ENCODE measurements around the gene NELL2.
"Not testable (repeated sequence)": the region's sequence is repeated elsewhere in the genome, so short reads cannot be mapped to it uniquely, and the experiment has no call there.

The NELL2 gene

DNA sequence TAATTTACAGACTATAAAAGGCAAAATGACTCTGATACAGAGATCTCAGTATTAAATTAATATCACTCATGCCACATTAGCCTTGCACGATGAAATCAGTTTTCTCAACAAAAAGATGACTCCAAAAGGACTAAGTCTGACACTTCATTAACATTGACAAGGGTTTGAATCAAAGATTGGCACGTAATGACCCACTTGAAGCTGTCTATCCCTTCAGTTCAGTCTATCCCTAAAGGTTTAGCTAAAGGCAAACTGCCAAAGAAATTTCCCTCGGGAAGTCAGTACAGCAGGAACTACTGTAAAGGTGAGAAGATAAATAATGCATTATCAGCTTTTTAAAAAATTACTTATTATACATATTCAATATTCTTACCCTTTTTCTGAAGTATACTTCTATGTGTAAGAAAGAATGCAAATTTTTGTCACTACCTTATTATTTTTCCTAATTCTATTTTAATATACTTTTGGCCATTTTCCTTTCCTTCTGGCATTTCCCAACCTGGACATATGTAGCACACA, 127.1 kb downstream of the NELL2 start:
- DNase-seq (no peak), ATAC-seq (replicated peaks) (no peak)
- Mint-ChIP-seq H3K4me1 (ENCODE audit: low read depth in 2 of 2) (peaks cover 0 to 4% of the 10 kb centered on the region in 2 donors), H3K36me3 (ENCODE audit: insufficient read depth) (no peaks in the 10 kb centered on the region), H3K4me3 (no peak overlapping the region), H3K27ac (no peak overlapping the region), H3K27me3 (no peaks in the 10 kb centered on the region), H3K9me3 (no peaks in the 10 kb centered on the region)

DNA sequence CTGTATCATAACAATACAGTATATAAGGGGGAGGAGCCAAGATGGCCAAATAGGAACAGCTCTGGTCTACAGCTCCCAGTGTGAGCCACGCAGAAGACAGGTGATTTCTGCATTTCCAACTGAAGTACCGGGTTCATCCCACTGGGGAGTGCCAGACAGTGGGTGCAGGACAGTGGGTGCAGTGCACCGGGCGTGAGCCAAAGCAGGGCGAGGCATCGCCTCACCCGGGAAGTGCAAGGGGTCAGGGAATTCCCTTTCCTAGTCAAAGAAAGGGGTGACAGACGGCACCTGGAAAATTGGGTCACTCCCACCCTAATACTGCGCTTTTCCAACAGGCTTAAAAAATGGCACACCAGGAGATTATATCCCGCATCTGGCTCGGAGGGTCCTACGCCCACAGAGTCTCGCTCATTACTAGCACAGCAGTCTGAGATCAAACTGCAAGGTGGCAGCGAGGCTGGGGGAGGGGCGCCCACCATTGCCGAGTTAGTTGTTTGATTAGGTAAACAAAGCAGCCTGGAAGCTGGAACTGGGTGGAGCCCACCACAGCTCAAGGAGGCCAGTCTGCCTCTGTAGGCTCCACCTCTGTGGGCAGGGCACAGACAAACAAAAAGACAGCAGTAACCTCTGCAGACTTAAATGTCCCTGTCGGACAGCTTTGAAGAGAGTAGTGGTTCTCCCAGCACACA, 134.7 kb downstream of the NELL2 start:
- not testable (repeated sequence) for ATAC-seq (replicated peaks); H3K9me3 Mint-ChIP-seq; H3K27ac Mint-ChIP-seq; H3K4me3 Mint-ChIP-seq; H3K27me3 Mint-ChIP-seq; H3K36me3 Mint-ChIP-seq (ENCODE audit: insufficient read depth); DNase-seq; H3K4me1 Mint-ChIP-seq (ENCODE audit: low read depth in 2 of 2)

DNA sequence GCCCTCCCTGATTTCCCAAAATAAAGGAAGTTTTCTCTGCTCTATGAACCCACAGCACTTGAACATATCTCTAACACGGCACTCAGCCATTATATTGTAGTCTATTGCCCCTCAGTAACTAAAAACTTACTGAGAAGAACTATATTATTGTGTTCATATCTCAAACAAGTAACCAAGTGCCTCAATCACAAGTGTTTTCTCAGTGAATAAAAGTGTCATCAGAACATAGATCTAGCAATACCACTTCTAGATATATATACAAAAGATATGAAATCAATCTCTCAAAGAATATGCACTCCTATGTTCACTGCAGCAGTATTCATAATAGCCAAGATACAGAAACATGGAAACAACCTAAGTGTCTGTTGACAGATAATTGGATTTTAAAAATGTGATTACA, 138.1 kb downstream of the NELL2 start:
- no peak overlapping the region for H3K27ac Mint-ChIP-seq
- no peaks in the 10 kb centered on the region for H3K27me3 Mint-ChIP-seq
- no peaks in the 10 kb centered on the region for H3K4me1 Mint-ChIP-seq (ENCODE audit: low read depth in 2 of 2)
- peaks cover 5% of the 10 kb centered on the region for H3K36me3 Mint-ChIP-seq (ENCODE audit: insufficient read depth)
- peaks cover 0 to 7% of the 10 kb centered on the region in 2 donors for H3K9me3 Mint-ChIP-seq
- DNase-seq (no peak), ATAC-seq (replicated peaks) (no peak)
- no peak overlapping the region for H3K4me3 Mint-ChIP-seq

DNA sequence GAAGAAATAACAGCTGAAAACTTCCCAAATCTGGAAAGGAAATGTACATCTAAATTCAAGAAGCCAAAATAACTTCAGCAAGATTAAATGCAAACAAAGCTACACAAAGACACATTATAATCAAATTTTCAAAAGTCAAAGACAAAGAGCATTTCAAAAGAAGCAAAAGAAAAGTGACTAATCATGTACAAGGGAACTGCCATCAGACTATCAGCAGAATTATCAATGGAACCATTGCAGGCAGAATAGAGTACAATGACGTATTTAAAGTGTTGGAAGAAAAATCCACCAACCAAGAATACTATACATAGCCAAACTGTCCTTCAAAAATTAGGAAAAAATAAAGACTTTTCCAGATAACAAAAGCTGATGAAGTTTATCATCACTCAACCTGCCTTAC, 147.5 kb downstream of the NELL2 start:
- no peak for DNase-seq
- Mint-ChIP-seq H3K27ac (no peak overlapping the region), H3K4me1 (ENCODE audit: low read depth in 2 of 2) (peaks cover 0 to 3% of the 10 kb centered on the region in 2 donors), H3K4me3 (no peak overlapping the region), H3K27me3 (no peaks in the 10 kb centered on the region), H3K36me3 (ENCODE audit: insufficient read depth) (peaks cover 5% of the 10 kb centered on the region), H3K9me3 (peaks cover 7 to 34% of the 10 kb centered on the region in 2 donors)
- ATAC-seq (replicated peaks): no peak

DNA sequence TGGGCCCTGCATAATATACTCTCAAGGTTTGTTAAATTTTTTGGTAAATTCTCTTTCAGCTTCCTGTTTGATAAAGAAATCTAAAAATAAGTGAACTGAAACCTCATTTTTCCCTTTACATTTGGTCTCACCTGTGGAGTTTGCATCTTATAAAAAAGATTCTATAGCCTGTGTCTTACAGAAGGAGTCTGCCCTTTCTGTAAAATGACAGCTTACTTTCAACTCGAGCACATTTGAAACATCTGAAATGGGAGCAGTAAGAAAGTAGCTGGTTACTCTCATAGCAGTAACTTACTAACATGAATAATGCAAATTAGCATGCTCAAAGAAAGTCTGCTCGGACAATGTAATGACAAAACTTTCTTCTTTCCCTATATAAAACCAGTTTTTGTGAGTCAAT, 155.8 kb downstream of the NELL2 start:
- Mint-ChIP-seq H3K27ac (no peak overlapping the region), H3K9me3 (peaks cover 0 to 5% of the 10 kb centered on the region in 2 donors), H3K36me3 (ENCODE audit: insufficient read depth) (no peaks in the 10 kb centered on the region), H3K4me1 (ENCODE audit: low read depth in 2 of 2) (no peaks in the 10 kb centered on the region), H3K27me3 (no peaks in the 10 kb centered on the region), H3K4me3 (no peak overlapping the region)
- ATAC-seq (replicated peaks): no peak
- DNase-seq: no peak

DNA sequence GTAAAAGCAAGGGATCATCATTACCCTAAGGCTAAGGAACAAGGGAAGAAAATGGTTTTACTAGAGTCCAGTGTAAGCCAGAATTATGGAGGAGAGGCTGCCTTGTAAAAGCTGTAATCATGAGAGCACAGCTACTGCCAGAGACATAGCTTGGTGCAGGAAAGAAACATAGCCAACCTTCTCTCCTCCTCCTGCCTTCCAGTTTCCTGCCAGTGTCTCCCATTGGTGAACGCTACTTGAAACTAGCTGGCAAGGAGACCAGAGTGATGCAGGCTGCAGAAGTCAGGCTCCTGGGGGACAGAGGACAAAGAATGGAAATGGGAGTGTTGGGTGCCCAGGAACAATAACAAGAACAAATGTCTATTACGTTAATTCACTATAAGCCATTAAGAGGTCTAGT, 158.5 kb downstream of the NELL2 start:
- no peaks in the 10 kb centered on the region for H3K9me3 Mint-ChIP-seq
- H3K4me3 Mint-ChIP-seq: no peak overlapping the region
- no peaks in the 10 kb centered on the region for H3K27me3 Mint-ChIP-seq
- no peaks in the 10 kb centered on the region for H3K4me1 Mint-ChIP-seq (ENCODE audit: low read depth in 2 of 2)
- no peak overlapping the region for H3K27ac Mint-ChIP-seq
- no peak for DNase-seq
- no peak for ATAC-seq (replicated peaks)
- H3K36me3 Mint-ChIP-seq (ENCODE audit: insufficient read depth): no peaks in the 10 kb centered on the region

DNA sequence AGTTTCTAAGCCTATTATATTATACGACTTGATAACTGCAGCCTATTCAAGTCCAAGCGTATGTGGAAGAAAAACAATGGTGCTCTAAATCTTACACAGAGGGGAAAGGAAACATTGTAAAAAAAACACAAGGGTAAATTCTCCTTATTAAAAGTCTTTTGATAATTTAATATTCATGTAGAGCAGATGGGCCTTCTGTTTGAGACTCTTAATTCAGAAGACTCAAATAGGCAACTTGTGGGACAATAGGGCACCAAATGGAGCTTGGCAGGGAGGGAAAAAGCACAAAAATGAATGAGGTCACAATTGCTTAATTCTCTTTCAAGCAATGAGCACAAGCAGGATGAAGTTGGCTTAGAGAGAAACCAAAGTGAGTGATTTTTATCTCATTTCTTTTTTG, 159.4 kb downstream of the NELL2 start:
- ATAC-seq (replicated peaks) (no peak), DNase-seq (no peak)
- Mint-ChIP-seq H3K4me3 (no peak overlapping the region), H3K36me3 (ENCODE audit: insufficient read depth) (no peaks in the 10 kb centered on the region), H3K27ac (no peak overlapping the region), H3K4me1 (ENCODE audit: low read depth in 2 of 2) (no peaks in the 10 kb centered on the region), H3K27me3 (no peaks in the 10 kb centered on the region), H3K9me3 (no peaks in the 10 kb centered on the region)

DNA sequence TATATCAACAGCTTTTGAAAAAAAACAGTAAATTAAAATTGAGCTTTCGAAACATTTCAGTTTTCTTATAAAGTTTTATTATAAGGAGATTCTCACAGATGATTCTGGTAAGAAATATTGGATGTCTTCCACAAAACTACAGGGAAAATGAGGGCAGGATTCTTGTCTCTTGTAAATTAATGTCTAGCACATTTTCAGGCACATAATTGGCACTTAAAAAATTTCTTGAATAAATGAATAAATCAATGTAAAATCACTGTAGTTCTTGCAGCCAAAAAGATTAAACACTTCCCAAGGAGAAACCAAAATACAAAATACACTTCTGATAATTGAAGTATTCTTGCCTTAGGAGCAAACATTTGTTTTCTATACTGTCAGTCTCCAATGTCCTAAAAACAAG, 164.4 kb downstream of the NELL2 start:
- no peak overlapping the region for H3K4me3 Mint-ChIP-seq
- no peaks in the 10 kb centered on the region for H3K4me1 Mint-ChIP-seq (ENCODE audit: low read depth in 2 of 2)
- H3K36me3 Mint-ChIP-seq (ENCODE audit: insufficient read depth): peaks cover 5% of the 10 kb centered on the region
- no peaks in the 10 kb centered on the region for H3K9me3 Mint-ChIP-seq
- DNase-seq (no peak), ATAC-seq (replicated peaks) (no peak)
- no peak overlapping the region for H3K27ac Mint-ChIP-seq
- no peaks in the 10 kb centered on the region for H3K27me3 Mint-ChIP-seq

DNA sequence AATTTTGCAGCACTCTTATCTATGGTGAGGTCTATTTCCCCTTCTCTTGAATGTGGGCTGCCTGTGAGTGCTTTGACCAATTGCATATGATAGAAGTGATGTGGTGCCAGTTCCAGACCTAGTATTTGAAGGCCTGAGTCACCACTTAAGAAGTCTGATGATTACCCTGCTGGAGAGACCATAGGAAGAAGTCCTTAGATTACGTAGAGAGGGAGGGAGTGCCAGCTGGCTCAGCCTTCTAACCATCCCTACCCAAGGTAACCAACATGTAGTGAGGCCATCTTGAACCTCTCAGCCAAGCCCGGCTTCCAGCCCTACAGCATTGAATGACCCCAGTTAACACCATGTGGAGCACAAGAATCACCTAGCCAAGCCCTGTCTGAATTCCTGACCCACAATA, 166.9 kb downstream of the NELL2 start:
- ATAC-seq (replicated peaks): no peak
- peaks cover 9% of the 10 kb centered on the region for H3K36me3 Mint-ChIP-seq (ENCODE audit: insufficient read depth)

DNA sequence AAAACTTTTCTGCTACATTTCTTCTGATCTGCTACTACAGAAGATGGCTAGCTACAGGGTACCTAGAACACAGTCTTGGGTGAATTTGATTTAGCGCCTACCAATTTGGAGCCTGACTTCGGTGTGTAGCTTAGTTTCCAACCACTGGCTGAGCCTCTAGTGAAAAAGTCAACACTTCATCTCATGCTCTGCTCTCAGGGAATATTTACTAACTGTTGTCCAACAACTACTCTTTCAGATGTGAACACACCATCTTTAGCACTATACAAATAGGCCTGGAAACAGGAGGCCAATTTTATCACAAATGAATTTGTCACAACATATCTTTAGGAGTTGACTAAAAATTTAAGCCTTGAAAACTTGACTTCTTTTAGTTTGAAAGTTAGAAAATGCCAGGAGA, 167.9 kb downstream of the NELL2 start:
- Mint-ChIP-seq H3K4me3 (no peak overlapping the region), H3K27ac (no peak overlapping the region), H3K4me1 (ENCODE audit: low read depth in 2 of 2) (no peaks in the 10 kb centered on the region), H3K36me3 (ENCODE audit: insufficient read depth) (peaks cover 9% of the 10 kb centered on the region), H3K27me3 (no peaks in the 10 kb centered on the region), H3K9me3 (no peaks in the 10 kb centered on the region)
- no peak for DNase-seq
- no peak for ATAC-seq (replicated peaks)

More for the DNA sequence above, 166.9 kb downstream of the NELL2 start:
- Mint-ChIP-seq H3K4me1 (ENCODE audit: low read depth in 2 of 2) (no peaks in the 10 kb centered on the region), H3K9me3 (no peaks in the 10 kb centered on the region), H3K4me3 (no peak overlapping the region), H3K27ac (no peak overlapping the region), H3K27me3 (no peaks in the 10 kb centered on the region)
- DNase-seq: no peak

DNA sequence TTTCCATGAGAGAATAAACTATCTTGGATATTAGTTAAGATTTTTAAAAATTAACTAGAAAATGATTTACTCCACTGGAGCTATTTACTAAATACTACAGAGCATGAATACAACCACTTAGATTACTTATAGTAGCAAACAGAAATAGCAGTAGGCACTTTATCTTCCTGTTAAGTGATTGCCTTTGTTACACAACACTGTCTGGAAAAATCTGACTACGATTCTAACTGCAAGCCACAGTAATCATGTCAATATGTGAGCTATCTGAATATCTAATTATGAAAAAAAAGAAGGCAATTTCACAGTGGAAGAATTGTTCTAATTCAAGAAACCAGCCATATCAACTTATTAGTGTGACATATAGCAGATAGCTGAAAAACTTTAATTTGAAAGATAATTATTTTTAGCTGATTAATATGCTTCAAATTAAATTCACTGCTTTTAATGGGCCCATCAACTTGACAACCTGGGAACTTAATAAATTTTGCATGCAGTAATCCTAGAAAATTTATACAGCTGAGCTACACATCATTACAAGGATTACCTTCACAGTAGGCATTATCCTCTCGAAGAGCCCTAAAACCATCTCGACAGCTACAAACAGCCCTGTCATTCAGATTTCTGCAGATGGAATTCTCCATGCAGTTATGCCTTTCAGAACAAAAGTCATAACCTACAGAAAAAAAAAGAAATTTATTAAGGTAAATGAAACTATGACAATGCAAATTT, 172.8 kb downstream of the NELL2 start:
- H3K4me1 Mint-ChIP-seq (ENCODE audit: low read depth in 2 of 2): no peaks in the 10 kb centered on the region
- ATAC-seq (replicated peaks): no peak
- DNase-seq: no peak
- H3K9me3 Mint-ChIP-seq: no peaks in the 10 kb centered on the region
- H3K27ac Mint-ChIP-seq: no peak overlapping the region
- no peak overlapping the region for H3K4me3 Mint-ChIP-seq
- H3K36me3 Mint-ChIP-seq (ENCODE audit: insufficient read depth): peaks cover 4% of the 10 kb centered on the region
- H3K27me3 Mint-ChIP-seq: no peaks in the 10 kb centered on the region

DNA sequence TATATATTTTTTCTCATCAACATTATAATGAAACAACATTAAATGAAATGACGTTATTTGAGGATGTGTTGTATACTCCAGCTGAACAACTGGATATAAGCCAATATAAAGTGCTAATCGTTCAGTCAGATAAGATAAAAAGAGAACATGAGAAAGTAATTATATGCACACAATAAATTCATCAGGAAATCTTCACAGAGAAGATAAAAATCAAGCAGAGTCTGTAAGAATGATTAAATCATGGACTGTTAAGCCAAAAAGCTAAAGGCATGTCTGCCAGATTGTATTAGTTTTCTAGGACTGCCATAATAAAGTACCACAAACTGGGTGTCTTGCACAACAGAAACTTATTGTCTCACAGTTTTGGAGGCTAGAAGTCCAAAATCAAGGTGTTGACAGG, 178.6 kb downstream of the NELL2 start:
- no peak overlapping the region for H3K27ac Mint-ChIP-seq
- no peak overlapping the region for H3K4me3 Mint-ChIP-seq
- DNase-seq: no peak
- no peaks in the 10 kb centered on the region for H3K27me3 Mint-ChIP-seq
- no peaks in the 10 kb centered on the region for H3K9me3 Mint-ChIP-seq
- no peaks in the 10 kb centered on the region for H3K36me3 Mint-ChIP-seq (ENCODE audit: insufficient read depth)
- ATAC-seq (replicated peaks): no peak
- H3K4me1 Mint-ChIP-seq (ENCODE audit: low read depth in 2 of 2): no peaks in the 10 kb centered on the region

DNA sequence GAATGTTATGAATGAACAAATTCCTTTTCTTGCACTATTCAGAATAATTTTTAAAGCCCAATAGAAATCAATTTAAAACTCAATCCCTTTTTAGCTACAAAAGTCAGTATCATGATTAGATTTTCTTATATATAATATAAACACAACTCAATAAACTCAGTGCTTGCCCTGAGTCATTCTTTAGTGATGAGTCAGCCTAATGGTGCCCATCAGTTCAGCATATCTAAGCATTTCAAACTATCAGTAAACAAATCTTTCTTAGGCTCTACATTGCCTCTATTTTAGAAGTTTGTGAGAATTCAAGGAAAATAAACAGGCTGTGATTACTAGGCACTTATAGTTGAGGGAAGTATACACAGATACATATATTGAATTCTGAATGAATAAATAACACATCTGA, 179.6 kb downstream of the NELL2 start:
- Mint-ChIP-seq H3K36me3 (ENCODE audit: insufficient read depth) (no peaks in the 10 kb centered on the region), H3K4me3 (no peak overlapping the region)

DNA sequence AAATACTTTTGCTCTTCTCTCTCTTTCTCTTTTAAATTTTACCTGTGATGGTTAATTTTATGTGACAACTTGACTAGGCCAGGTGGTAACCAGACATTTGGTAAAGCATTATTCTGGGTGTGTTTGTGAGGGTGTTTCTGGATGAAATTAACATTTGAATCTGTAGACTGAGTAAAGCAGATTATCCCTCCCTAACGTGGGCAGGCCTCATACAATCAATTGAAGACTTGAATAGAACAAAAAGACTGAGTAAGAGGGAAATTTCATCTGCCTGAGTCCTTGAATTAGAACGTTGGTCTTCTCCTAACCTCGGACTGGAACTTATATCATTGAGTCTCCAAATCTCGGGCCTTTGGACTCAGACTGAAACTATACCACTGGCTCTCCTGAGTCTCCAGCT, 182.1 kb downstream of the NELL2 start:
- H3K27me3 Mint-ChIP-seq: no peaks in the 10 kb centered on the region
- no peaks in the 10 kb centered on the region for H3K4me1 Mint-ChIP-seq (ENCODE audit: low read depth in 2 of 2)
- H3K27ac Mint-ChIP-seq: no peak overlapping the region
- no peaks in the 10 kb centered on the region for H3K36me3 Mint-ChIP-seq (ENCODE audit: insufficient read depth)
- no peaks in the 10 kb centered on the region for H3K9me3 Mint-ChIP-seq
- H3K4me3 Mint-ChIP-seq: no peak overlapping the region
- no peak for DNase-seq
- no peak for ATAC-seq (replicated peaks)

More for the DNA sequence above, 179.6 kb downstream of the NELL2 start:
- no peak for ATAC-seq (replicated peaks)
- no peaks in the 10 kb centered on the region for H3K9me3 Mint-ChIP-seq
- H3K27me3 Mint-ChIP-seq: no peaks in the 10 kb centered on the region
- DNase-seq: no peak
- no peaks in the 10 kb centered on the region for H3K4me1 Mint-ChIP-seq (ENCODE audit: low read depth in 2 of 2)
- no peak overlapping the region for H3K27ac Mint-ChIP-seq

All from effector memory CD8-positive, alpha-beta T cell (primary cell).